ENCODE data around the gene EGLN1.

EGLN1 gene

GRCh38 chr1:231421546-231421970 is 529 bp downstream of the EGLN1 start:
- DNase-seq (ENCODE audit: low read depth in 2 of 2), result no peak

GRCh38 chr1:231420959-231421545 is 1.0 kb downstream of the EGLN1 start:
- peak in 1 of 2 donors; percentile 40 for DNase-seq (ENCODE audit: low read depth in 2 of 2)

- DNase-seq (ENCODE audit: low read depth in 2 of 2), result no peak
These were observed 1.7 kb downstream of the EGLN1 start for GRCh38 chr1:231420299-231420958.

- no peak for DNase-seq (ENCODE audit: low read depth in 2 of 2)
These were observed 2.3 kb downstream of the EGLN1 start for GRCh38 chr1:231419738-231420298.

- no peak for DNase-seq (ENCODE audit: low read depth in 2 of 2)
These were observed 2.9 kb downstream of the EGLN1 start for GRCh38 chr1:231419147-231419546.

GRCh38 chr1:231418741-231419107 is 3.4 kb downstream of the EGLN1 start:
- DNase-seq (ENCODE audit: low read depth in 2 of 2), result no peak

GRCh38 chr1:231418101-231418740 is 3.9 kb downstream of the EGLN1 start:
- no peak for DNase-seq (ENCODE audit: low read depth in 2 of 2)

GRCh38 chr1:231417513-231417912 is 4.6 kb downstream of the EGLN1 start:
- DNase-seq (ENCODE audit: low read depth in 2 of 2), result no peak

- no peak for DNase-seq (ENCODE audit: low read depth in 2 of 2)
These were observed 5.2 kb downstream of the EGLN1 start for GRCh38 chr1:231416901-231417300.

- no peak for DNase-seq (ENCODE audit: low read depth in 2 of 2)
These were observed 7.0 kb downstream of the EGLN1 start for GRCh38 chr1:231415018-231415583.

GRCh38 chr1:231414260-231415016 is 7.6 kb downstream of the EGLN1 start:
- no peak for DNase-seq (ENCODE audit: low read depth in 2 of 2)

GRCh38 chr1:231413749-231414082 is 8.4 kb downstream of the EGLN1 start:
- no peak for DNase-seq (ENCODE audit: low read depth in 2 of 2)

GRCh38 chr1:231411036-231411531 is 11.0 kb downstream of the EGLN1 start:
- DNase-seq (ENCODE audit: low read depth in 2 of 2), result no peak

- no peak for DNase-seq (ENCODE audit: low read depth in 2 of 2)
These were observed 12.0 kb downstream of the EGLN1 start for GRCh38 chr1:231410036-231410612.

- DNase-seq (ENCODE audit: low read depth in 2 of 2), result no peak
These were observed 13.5 kb downstream of the EGLN1 start for GRCh38 chr1:231408528-231409094.

GRCh38 chr1:231407547-231408396 is 14.3 kb downstream of the EGLN1 start:
- no peak for DNase-seq (ENCODE audit: low read depth in 2 of 2)

- DNase-seq (ENCODE audit: low read depth in 2 of 2), result no peak
These were observed 15.0 kb downstream of the EGLN1 start for GRCh38 chr1:231407049-231407448.

GRCh38 chr1:231404318-231404717 is 17.8 kb downstream of the EGLN1 start:
- no peak for DNase-seq (ENCODE audit: low read depth in 2 of 2)

- no peak for DNase-seq (ENCODE audit: low read depth in 2 of 2)
These were observed 20.6 kb downstream of the EGLN1 start for GRCh38 chr1:231401478-231401877.
